ENCODE measurements around the gene RBFOX2.

RBFOX2 gene

GRCh38 chr22:35727436-35727835 lies 301.2 kb downstream of the RBFOX2 start:
- no peak for TF ChIP-seq MAX (IDR thresholded peaks at IDR 0.05; ENCODE audit: low read depth, low read length)
- no peak for TF ChIP-seq POLR2A (IDR thresholded peaks at IDR 0.05; ENCODE audit: extremely low read depth, insufficient read length)
- TF ChIP-seq CTCF (IDR thresholded peaks at IDR 0.05; ENCODE audit: low read depth, low read length): no peak
- peak; percentile 15 for DNase-seq (ENCODE audit: low read depth)
- H3K4me3 ChIP-seq (ENCODE audit: low read depth, low read length): no peak overlapping the region

- DNase-seq (ENCODE audit: low read depth): no peak
- TF ChIP-seq MAX (IDR thresholded peaks at IDR 0.05; ENCODE audit: low read depth, low read length): no peak
- no peak for TF ChIP-seq POLR2A (IDR thresholded peaks at IDR 0.05; ENCODE audit: extremely low read depth, insufficient read length)
- TF ChIP-seq MYC (IDR thresholded peaks at IDR 0.05; ENCODE audit: low read depth, low read length): no peak
- no peak for TF ChIP-seq CTCF (IDR thresholded peaks at IDR 0.05; ENCODE audit: low read depth, low read length)
- H3K4me3 ChIP-seq (ENCODE audit: low read depth, low read length): no peak overlapping the region
These were observed 301.7 kb downstream of the RBFOX2 start for GRCh38 chr22:35726933-35727332.

- TF ChIP-seq CTCF (IDR thresholded peaks at IDR 0.05; ENCODE audit: low read depth, low read length) (no peak), MYC (IDR thresholded peaks at IDR 0.05; ENCODE audit: low read depth, low read length) (no peak), MAX (IDR thresholded peaks at IDR 0.05; ENCODE audit: low read depth, low read length) (no peak), POLR2A (IDR thresholded peaks at IDR 0.05; ENCODE audit: extremely low read depth, insufficient read length) (no peak)
- DNase-seq (ENCODE audit: low read depth): no peak
- no peak overlapping the region for H3K4me3 ChIP-seq (ENCODE audit: low read depth, low read length)
These were observed 302.2 kb downstream of the RBFOX2 start for GRCh38 chr22:35726398-35726797.

- DNase-seq (ENCODE audit: low read depth): no peak
- no peak overlapping the region for H3K4me3 ChIP-seq (ENCODE audit: low read depth, low read length)
- TF ChIP-seq MAX (IDR thresholded peaks at IDR 0.05; ENCODE audit: low read depth, low read length) (no peak), CTCF (IDR thresholded peaks at IDR 0.05; ENCODE audit: low read depth, low read length) (no peak), MYC (IDR thresholded peaks at IDR 0.05; ENCODE audit: low read depth, low read length) (no peak), POLR2A (IDR thresholded peaks at IDR 0.05; ENCODE audit: extremely low read depth, insufficient read length) (no peak)
These were observed 303.1 kb downstream of the RBFOX2 start for GRCh38 chr22:35725521-35725920.

- DNase-seq (ENCODE audit: low read depth): no peak
- no peak for TF ChIP-seq MYC (IDR thresholded peaks at IDR 0.05; ENCODE audit: low read depth, low read length)
- TF ChIP-seq POLR2A (IDR thresholded peaks at IDR 0.05; ENCODE audit: extremely low read depth, insufficient read length): no peak
- TF ChIP-seq MAX (IDR thresholded peaks at IDR 0.05; ENCODE audit: low read depth, low read length): no peak
- TF ChIP-seq CTCF (IDR thresholded peaks at IDR 0.05; ENCODE audit: low read depth, low read length): no peak
- H3K4me3 ChIP-seq (ENCODE audit: low read depth, low read length): no peak overlapping the region
These were observed 306.7 kb downstream of the RBFOX2 start for GRCh38 chr22:35721960-35722359.
